Inflammatory macrophage treated with lipopolysaccharide for 1 hour (primary cell): ENCODE results near the gene PAN2.
"Not testable (repeated sequence)": the region's sequence is repeated elsewhere in the genome, so short reads cannot be mapped to it uniquely, and the experiment has no call there.

Experiments
- DNase-seq, 2 donors: peaks; one replicate each; pipeline ENCODE4 v3.0.0-alpha.2; 2020 to 2022

Gene PAN2, protein sequence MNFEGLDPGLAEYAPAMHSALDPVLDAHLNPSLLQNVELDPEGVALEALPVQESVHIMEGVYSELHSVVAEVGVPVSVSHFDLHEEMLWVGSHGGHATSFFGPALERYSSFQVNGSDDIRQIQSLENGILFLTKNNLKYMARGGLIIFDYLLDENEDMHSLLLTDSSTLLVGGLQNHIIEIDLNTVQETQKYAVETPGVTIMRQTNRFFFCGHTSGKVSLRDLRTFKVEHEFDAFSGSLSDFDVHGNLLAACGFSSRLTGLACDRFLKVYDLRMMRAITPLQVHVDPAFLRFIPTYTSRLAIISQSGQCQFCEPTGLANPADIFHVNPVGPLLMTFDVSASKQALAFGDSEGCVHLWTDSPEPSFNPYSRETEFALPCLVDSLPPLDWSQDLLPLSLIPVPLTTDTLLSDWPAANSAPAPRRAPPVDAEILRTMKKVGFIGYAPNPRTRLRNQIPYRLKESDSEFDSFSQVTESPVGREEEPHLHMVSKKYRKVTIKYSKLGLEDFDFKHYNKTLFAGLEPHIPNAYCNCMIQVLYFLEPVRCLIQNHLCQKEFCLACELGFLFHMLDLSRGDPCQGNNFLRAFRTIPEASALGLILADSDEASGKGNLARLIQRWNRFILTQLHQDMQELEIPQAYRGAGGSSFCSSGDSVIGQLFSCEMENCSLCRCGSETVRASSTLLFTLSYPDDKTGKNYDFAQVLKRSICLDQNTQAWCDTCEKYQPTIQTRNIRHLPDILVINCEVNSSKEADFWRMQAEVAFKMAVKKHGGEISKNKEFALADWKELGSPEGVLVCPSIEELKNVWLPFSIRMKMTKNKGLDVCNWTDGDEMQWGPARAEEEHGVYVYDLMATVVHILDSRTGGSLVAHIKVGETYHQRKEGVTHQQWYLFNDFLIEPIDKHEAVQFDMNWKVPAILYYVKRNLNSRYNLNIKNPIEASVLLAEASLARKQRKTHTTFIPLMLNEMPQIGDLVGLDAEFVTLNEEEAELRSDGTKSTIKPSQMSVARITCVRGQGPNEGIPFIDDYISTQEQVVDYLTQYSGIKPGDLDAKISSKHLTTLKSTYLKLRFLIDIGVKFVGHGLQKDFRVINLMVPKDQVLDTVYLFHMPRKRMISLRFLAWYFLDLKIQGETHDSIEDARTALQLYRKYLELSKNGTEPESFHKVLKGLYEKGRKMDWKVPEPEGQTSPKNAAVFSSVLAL

GRCh38 chr12:56333679-56334489 lies at the start of gene PAN2:
Gene PAN2 (minus strand): TSS chr12:56334000. CDS start chr12:56333094, 906 bp downstream.
- peak; percentile 98 to 99 for DNase-seq

- DNase-seq, result no peak
These were observed 48.8 kb upstream of the PAN2 start for GRCh38 chr12:56382611-56383010.

- no peak for DNase-seq
These were observed 44.2 kb upstream of the PAN2 start for GRCh38 chr12:56377989-56378316.

- peak; percentile 17 to 21 for DNase-seq
These were observed 43.6 kb upstream of the PAN2 start for GRCh38 chr12:56377310-56377988.

- DNase-seq, result no peak
These were observed 42.0 kb upstream of the PAN2 start for GRCh38 chr12:56375598-56376434.

- peak in 1 of 2 donors; percentile 10 for DNase-seq
These were observed 41.2 kb upstream of the PAN2 start for GRCh38 chr12:56374726-56375597.

DNA sequence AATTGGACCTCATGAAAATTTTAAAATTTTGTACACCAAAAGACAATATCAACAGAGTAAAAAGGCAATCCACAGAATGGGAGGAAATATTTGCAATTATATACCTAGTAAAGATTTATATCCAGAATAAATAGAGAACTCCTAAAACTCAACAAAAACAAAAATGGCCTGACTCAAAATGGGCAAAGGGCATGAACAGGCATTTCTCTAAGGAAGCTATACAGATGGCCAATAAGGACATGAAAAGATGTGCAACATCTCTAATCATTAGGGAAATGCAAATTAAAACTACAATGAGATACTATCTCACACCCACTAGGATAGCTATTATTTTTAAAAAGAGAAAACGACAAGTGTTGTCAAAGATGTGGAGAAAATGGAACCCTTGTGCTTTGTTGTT lies 39.7 kb upstream of the PAN2 start:
- no peak for DNase-seq

- no peak for DNase-seq
These were observed 33.1 kb upstream of the PAN2 start for GRCh38 chr12:56366948-56367347.

- no peak for DNase-seq
These were observed 28.6 kb upstream of the PAN2 start, which contains the start of gene APOF for GRCh38 chr12:56362130-56363059. Gene APOF (minus strand): TSS chr12:56362857. CDS start chr12:56362745, 112 bp downstream.

- no peak for DNase-seq
These were observed 27.8 kb upstream of the PAN2 start for GRCh38 chr12:56361487-56362129.

- DNase-seq, result peak; percentile 99 to 100
These were observed 26.3 kb upstream of the PAN2 start, which contains the start of gene STAT2 for GRCh38 chr12:56359851-56360767. Gene STAT2 (minus strand): TSS chr12:56360107. CDS start chr12:56356571, 3,536 bp downstream.

DNA sequence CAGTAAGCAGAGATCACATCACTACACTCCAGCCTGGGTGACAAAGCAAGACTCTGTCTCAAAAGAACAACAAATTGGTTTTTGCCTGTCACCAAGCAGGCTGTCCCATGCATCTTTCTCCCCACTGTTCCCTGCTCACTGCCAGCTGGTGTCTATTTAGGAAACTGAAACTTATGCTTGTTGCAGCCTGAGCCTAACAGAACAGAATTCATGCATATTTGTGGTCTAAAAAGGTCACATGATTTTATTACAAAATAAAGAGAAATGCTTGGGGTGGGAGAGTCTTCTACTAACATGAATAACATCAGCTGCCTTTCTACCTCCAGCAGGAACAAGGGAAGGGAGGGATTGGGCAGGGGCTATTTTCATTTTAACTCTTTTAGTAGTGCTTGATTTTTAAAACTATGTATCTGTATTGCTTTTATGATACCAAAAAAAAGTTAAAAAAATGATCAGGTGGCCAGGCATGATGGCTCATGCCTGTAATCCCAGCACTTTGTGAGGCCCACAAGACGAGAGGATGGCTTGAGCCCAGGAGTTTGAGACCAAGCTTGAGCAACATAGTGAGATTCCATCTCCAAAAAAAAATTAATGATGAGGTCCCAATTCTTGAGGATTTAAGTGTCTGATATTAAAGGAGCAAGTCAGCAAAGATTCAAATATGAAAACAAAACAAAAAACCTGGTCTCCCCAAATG lies 25.2 kb upstream of the PAN2 start:
- DNase-seq, result peak; percentile 76 to 78

DNA sequence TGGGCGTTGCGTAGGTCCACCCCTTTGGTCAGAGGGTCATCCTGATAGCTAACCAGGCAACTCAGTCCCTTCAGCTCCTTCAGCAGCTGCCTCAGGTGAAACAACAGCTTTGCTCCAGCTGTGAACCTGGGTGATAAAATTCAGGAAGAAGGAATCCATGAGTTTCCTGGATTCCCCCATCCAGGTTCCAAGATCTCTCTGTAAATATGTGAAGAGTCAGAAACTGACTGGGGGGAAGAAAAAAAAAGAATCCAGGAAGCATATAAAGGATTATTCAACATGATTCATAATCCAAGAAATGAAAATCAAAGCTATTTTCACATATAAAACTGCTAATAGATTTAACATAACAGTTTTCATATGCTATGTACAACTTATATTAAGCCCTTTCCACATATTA lies 17.5 kb upstream of the PAN2 start:
- no peak for DNase-seq

DNA sequence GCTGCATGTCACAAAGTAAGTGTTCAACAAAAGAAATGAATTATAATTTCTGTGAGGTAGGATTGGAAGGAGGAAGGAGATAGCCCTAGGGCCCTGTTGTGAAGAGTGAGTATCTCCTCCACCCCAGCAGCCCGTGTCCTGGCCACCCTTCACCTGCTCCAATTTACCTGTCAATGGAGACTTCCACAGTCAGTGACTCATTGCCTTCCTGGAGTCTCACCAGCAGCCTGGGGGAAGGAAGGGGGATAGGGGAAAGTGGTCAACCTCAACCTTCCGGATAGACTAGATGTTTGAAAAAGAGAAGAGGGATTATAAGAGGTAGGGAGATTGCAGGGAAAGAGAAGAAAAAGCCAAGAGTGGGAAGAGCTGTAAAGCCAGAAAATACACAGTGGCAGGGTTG lies 16.9 kb upstream of the PAN2 start:
- DNase-seq, result no peak

DNA sequence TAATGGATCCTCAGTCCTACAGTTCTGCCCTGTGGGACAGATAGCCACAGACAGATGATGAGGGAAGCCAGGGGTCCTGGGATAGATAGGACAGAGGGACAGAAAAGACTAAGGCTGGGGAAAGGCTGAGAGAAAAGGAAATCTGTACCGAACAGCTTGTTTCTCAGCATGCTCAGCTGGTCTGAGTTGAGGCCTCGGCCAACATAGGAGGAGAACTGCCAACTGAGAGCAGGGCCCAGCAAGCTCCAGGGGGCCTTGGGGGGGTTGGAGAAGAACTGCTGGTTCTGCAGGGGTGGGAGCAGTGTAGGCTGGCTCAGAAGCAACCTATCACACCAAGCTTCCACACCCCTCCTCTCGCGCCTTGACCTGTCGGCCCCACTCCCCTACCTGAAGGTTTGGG lies 15.0 kb upstream of the PAN2 start:
- DNase-seq, result no peak

- not testable (repeated sequence) for DNase-seq
These were observed 13.5 kb upstream of the PAN2 start for GRCh38 chr12:56347255-56347654.
